CD4-positive, alpha-beta T cell treated with Interferon alpha-2 for 1 hour (primary cell): ENCODE results near the gene NOTCH4.

Source experiments
- DNase-seq, 2 donors: peaks; one replicate each; pipeline ENCODE4 v3.0.0-alpha.2; 2020 to 2022

The NOTCH4 gene

DNA sequence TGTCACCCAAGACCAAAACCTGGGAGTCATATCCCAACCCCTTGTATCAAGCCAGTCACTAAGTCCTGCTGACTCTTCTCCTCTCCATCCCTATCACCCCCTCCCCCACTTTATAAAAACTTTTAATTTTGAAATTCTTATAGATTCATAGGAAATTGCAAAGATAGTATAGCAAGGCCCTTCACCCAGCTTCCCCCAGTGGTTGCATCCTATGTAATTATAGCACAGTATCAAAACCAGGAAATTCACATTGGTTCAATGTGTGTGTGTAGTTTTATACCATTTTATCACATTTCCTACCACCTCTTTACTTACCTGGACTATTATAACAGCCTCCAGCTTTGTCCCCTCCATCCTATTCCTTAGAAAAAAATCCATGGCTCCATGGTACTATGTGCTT, 65.8 kb downstream of the NOTCH4 start:
- DNase-seq = no peak

DNA sequence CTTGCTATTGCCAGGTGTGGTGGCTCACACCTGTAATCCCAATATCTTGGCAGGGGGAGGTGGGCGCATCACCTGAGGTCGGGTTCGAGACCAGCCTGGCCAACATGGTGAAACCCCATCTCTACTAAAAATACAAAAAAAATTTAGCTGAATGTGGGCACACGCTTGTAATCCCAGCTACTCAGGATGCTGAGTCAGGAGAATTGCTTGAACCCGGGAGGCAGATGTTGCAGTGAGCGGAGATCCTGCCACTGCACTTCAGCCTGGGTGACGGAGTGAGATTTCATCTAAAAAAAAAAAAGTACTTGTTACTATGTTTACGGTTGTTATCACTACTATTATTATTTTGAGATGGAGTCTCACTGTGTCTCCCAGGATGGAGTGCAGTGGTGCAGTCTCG, 67.0 kb downstream of the NOTCH4 start:
- DNase-seq = no peak

DNA sequence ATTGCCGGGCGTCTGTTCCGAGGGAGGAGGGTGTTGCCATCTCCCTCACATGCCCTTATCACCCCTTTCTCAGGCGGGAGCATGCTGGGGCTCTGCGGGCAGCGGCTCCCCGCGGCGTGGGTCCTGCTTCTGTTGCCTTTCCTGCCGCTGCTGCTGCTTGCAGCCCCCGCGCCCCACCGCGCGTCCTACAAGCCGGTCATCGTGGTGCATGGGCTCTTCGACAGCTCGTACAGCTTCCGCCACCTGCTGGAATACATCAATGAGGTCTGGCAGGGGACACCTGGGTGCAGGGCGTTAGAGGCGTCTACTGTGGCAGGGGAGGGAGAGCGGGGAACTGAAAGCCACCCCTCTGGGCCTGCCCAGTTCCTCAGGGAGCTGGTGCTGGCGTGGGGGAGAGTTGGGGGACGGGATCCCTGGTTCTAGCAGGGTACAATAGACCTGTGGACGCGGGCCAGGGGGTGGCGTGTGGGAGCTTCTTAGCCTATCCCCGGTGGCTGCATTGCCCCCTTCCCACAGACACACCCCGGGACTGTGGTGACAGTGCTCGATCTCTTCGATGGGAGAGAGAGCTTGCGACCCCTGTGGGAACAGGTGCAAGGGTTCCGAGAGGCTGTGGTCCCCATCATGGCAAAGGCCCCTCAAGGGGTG, 69.2 kb downstream of the NOTCH4 start:
- peak; percentile 72 to 78 for DNase-seq

- DNase-seq = peak; percentile 77 to 84
Measured at GRCh38 chr6:32153564-32154513, 70.0 kb downstream of the NOTCH4 start, which contains the start of gene PPT2. PPT2 (plus strand) TSS chr6:32154141; CDS start chr6:32154595, 454 bp downstream.

DNA sequence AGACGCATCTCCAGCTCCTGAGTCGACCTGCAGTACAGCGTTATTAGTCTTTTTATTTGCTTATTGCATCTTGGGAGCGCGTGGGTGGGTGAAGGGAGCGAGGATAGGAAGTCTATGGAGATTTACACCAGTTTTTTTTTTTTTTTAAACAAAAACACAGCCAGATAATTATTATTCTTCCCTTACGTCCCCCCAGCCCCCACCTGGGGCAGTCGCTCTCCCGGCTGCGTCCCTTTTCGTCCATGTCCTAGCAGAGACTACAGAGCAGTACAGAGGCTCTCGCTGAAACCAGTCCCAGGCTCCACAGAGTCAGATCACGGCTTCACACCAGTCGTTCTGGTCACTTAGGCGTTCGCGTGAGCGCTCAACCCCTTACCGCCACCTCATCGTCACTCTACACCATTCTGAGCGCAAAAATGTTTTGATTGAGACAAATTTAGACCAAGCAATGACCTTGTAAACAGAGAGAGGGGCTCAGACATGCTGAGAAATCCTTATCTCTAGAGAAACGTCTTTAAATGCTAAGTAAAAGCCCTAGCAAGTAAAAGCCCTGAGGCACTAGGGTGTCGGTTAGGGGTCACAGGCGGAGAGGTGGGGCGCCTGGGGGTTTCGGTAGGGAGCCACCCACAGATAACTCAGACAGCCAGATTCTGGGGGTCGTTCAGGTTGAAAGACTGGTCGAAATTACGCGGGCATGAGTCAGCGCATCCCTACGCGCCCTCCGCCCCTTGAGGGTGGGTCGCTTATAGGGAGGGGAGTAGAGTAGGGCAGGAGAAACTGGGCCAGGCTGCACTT, 70.9 kb downstream of the NOTCH4 start:
- DNase-seq = no peak

- no peak for DNase-seq
Measured at GRCh38 chr6:32151863-32152768, 71.8 kb downstream of the NOTCH4 start, which contains the start of gene PRRT1. PRRT1 (minus strand) TSS chr6:32151939; CDS start chr6:32151827, 112 bp downstream.

DNA sequence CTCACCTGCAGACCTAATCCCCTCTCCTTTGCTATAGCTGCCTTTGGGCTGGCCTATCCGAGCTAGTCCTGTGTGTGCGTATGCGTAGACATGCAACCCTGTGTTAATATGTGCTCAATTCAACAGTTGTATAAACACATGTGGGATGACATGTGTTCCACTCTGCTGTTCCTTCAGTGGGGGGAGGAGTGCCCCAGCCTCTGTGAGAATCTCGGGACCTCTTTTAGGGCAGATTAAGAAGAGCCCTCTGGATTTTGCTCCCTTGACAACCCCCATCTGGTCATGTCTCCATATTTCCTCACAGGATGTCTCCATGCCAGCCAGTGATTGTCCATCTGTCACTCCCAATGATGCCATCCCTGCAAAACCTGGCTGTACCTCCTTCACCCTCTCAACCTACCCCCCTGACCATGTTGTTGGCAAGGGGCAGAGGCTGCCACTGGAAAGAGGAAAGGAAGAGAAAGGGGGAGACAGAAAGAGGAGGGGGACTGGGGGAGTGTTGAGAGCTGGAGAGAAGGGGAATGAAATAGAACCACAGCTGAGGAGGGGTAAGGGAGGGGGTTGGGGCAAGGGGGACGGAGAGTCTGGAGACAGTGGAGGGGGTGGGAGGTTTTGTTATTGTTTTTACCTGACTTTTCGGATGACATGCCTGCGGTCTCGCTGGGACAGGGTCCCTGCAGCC, 72.5 kb downstream of the NOTCH4 start:
- DNase-seq = no peak

DNA sequence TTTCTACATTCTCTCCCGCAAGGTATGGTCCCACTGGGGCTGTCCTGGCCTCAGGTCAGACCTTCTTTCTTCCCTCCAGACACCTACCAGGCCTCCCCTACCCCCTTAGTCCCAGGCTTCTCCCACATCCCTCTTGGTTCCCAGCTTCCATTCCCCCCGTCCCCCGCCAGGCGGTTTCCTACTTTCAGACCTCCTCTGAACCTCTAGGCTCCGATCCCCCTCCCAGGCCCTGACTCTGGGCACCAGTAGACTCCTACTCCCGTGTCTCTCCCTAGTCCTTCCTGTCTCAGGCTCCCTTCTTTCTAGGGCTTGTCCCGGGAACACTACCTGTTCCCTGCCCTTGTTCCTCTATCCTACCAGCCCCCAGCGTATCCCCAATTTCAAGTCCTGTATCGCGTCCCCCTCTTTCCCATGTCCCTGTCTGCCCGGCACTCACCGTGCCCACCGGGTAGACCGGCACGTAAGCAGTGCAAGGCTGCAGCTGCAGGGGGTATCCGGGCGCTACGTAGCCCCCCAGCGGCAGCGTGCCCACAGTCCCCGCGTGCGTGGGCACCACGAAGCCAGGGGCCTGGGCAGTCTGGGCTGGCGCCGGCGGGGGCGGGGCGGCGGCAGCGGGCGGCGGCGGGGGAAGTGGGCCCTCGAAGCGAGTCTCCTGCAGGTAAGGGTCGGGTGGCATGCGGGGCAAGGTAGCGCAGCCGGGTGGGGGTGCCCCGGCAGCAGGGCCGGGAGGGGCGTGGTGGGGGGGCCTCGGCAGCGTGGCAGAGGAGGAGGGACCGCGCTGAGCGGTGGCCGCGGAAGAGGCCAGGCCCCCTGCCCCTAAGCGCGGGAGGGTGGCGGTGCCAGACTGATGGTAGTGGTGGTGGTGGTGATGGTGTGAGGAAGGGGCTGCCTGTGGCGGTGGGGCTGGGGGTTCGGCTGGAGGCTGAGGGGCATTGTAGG, 73.7 kb downstream of the NOTCH4 start:
- no peak for DNase-seq

GRCh38 chr6:32149092-32149755, 74.6 kb downstream of the NOTCH4 start:
- no peak for DNase-seq

GRCh38 chr6:32148289-32149091, 75.4 kb downstream of the NOTCH4 start:
- peak; percentile 78 for DNase-seq

DNA sequence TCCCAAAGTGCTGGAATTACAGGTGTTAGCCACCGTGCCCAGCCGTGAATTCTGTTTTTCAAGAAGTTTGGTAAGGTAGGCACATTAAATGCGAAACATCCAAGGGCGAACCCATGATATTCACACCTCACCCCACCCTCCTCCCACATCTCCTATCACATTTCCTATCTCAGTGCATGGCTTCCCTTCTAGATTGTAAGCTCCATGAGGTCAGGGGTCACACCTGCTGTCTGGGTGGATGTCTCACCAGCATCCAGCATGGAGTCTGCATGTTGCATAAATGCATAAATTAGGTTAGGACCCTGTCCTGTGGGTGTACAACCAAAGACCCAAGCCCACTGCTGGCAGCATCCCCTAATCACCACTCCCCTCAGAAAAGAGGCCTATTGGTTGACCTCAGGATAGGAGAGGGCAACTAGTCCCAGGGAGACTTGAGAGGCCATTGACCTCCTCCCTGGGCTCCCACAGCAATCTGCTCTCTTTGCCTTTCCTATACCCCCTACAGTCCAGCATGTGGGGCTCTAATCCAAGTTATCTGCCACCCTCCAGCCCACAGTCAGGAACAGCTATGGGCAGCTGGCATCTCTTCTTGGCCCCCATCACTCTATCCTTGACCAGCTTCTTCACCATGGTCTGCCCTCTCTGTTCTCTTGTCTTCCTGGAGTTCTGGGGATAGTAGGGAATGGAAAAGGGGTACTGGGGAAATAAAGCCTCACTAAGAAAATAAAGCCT, 76.3 kb downstream of the NOTCH4 start:
- DNase-seq = no peak

DNA sequence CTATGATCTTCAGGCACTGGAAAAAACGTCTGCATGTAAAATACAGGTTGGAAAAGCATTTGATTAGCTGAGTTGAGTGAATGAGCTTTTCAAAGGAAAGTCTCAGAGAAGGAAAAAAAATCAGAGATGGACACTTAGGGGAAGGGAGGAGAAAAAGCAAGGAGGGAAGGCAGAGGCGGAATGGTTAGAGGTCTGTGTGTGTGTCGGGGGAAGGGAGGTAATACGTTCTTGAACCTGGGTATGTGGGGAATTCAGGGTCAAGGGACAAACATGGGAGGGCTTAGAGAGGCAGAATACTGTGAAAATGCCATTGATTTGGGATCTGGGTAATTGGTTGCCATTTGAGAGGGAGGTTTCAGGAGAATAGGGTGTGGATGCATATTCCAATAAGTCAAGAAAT, 77.2 kb downstream of the NOTCH4 start:
- DNase-seq = no peak

- no peak for DNase-seq
Measured at GRCh38 chr6:32146287-32146686, 77.6 kb downstream of the NOTCH4 start.
